ENCODE measurements around the gene ATG10.
"Not testable (repeated sequence)": the region's sequence is repeated elsewhere in the genome, so short reads cannot be mapped to it uniquely, and the experiment has no call there.

The ATG10 gene

GRCh38 chr5:81971712-81972491, at the start of gene ATG10:
Gene ATG10 (plus strand): TSS chr5:81972023. CDS start chr5:81987571, 15,548 bp downstream.
- in situ Hi-C loops (cut with MboI; ENCODE audit: low sequenced_read_pairs), result no loop called here
- DNase-seq (ENCODE audit: low spot score in 2 of 2), result peak; percentile 84 to 94
- H3K4me1 ChIP-seq, result peaks cover 16% of the 10 kb centered on the region
- H3K27me3 ChIP-seq (ENCODE audit: low read depth), result no peaks in the 10 kb centered on the region
- H3K36me3 ChIP-seq (replicated peaks), result no peaks in the 10 kb centered on the region
- no peaks in the 10 kb centered on the region for H3K9me3 ChIP-seq
- peak within 1 kb of the TSS; percentile 62 for H3K4me3 ChIP-seq

- in situ Hi-C loops (cut with MboI; ENCODE audit: low sequenced_read_pairs), result no loop called here
- Histone ChIP-seq H3K9me3 (no peaks in the 10 kb centered on the region), H3K36me3 (replicated peaks) (no peaks in the 10 kb centered on the region), H3K4me1 (no peaks in the 10 kb centered on the region), H3K27me3 (ENCODE audit: low read depth) (peaks cover 2% of the 10 kb centered on the region; the same call in 1 of the 2 replicates), H3K4me3 (no peak overlapping the region)
- no peak for DNase-seq (ENCODE audit: low spot score in 2 of 2)
Measured at GRCh38 chr5:81922854-81923279, 49.0 kb upstream of the ATG10 start.

- no peak for DNase-seq (ENCODE audit: low spot score in 2 of 2)
- in situ Hi-C loops (cut with MboI; ENCODE audit: low sequenced_read_pairs), result no loop called here
Measured at GRCh38 chr5:81924442-81924841, 47.4 kb upstream of the ATG10 start.

GRCh38 chr5:81925009-81925408, 46.8 kb upstream of the ATG10 start:
- no peak overlapping the region for H3K4me3 ChIP-seq
- no peaks in the 10 kb centered on the region; the same call in 1 of the 2 replicates for H3K27me3 ChIP-seq (ENCODE audit: low read depth)
- no peak for DNase-seq (ENCODE audit: low spot score in 2 of 2)
- H3K9me3 ChIP-seq, result no peaks in the 10 kb centered on the region; the same call in 1 of the 2 replicates
- no peaks in the 10 kb centered on the region for H3K36me3 ChIP-seq (replicated peaks)
- in situ Hi-C loops (cut with MboI; ENCODE audit: low sequenced_read_pairs), result no loop called here
- H3K4me1 ChIP-seq, result no peaks in the 10 kb centered on the region

More at GRCh38 chr5:81924442-81924841, 47.4 kb upstream of the ATG10 start:
- H3K4me1 ChIP-seq, result no peaks in the 10 kb centered on the region
- H3K27me3 ChIP-seq (ENCODE audit: low read depth), result peaks cover 1% of the 10 kb centered on the region; the same call in 1 of the 2 replicates
- H3K36me3 ChIP-seq (replicated peaks), result no peaks in the 10 kb centered on the region
- H3K9me3 ChIP-seq, result no peaks in the 10 kb centered on the region; the same call in 1 of the 2 replicates
- no peak overlapping the region for H3K4me3 ChIP-seq

- no peaks in the 10 kb centered on the region; the same call in 1 of the 2 replicates for H3K27me3 ChIP-seq (ENCODE audit: low read depth)
- no peaks in the 10 kb centered on the region; the same call in 1 of the 2 replicates for H3K9me3 ChIP-seq
- no peaks in the 10 kb centered on the region for H3K4me1 ChIP-seq
- no peak overlapping the region for H3K4me3 ChIP-seq
- no peaks in the 10 kb centered on the region for H3K36me3 ChIP-seq (replicated peaks)
- in situ Hi-C loops (cut with MboI; ENCODE audit: low sequenced_read_pairs), result no loop called here
- DNase-seq (ENCODE audit: low spot score in 2 of 2), result no peak
Measured at GRCh38 chr5:81925981-81926380, 45.8 kb upstream of the ATG10 start.

GRCh38 chr5:81936066-81936465, 35.8 kb upstream of the ATG10 start:
- Histone ChIP-seq H3K9me3 (0 out of 2 replicates have a peak, but pooled peaks cover 4% of the 10 kb centered on the region), H3K4me1 (no peaks in the 10 kb centered on the region), H3K4me3 (no peak overlapping the region), H3K27me3 (ENCODE audit: low read depth) (no peaks in the 10 kb centered on the region), H3K36me3 (replicated peaks) (no peaks in the 10 kb centered on the region)
- in situ Hi-C loops (cut with MboI; ENCODE audit: low sequenced_read_pairs), result no loop called here
- no peak for DNase-seq (ENCODE audit: low spot score in 2 of 2)

GRCh38 chr5:81936750-81937149, 35.1 kb upstream of the ATG10 start:
- Histone ChIP-seq H3K4me1 (no peaks in the 10 kb centered on the region), H3K9me3 (0 out of 2 replicates have a peak, but pooled peaks cover 4% of the 10 kb centered on the region), H3K36me3 (replicated peaks) (no peaks in the 10 kb centered on the region), H3K27me3 (ENCODE audit: low read depth) (no peaks in the 10 kb centered on the region), H3K4me3 (no peak overlapping the region)
- no peak for DNase-seq (ENCODE audit: low spot score in 2 of 2)
- in situ Hi-C loops (cut with MboI; ENCODE audit: low sequenced_read_pairs), result no loop called here

GRCh38 chr5:81942746-81943145, 29.1 kb upstream of the ATG10 start:
- Histone ChIP-seq H3K27me3 (ENCODE audit: low read depth) (no peaks in the 10 kb centered on the region), H3K36me3 (replicated peaks) (no peaks in the 10 kb centered on the region), H3K9me3 (peaks cover 4% of the 10 kb centered on the region; the same call in 1 of the 2 replicates), H3K4me3 (no peak overlapping the region), H3K4me1 (no peaks in the 10 kb centered on the region)
- DNase-seq (ENCODE audit: low spot score in 2 of 2), result no peak
- in situ Hi-C loops (cut with MboI; ENCODE audit: low sequenced_read_pairs), result no loop called here

GRCh38 chr5:81948349-81948748, 23.5 kb upstream of the ATG10 start:
- H3K4me1 ChIP-seq, result peaks cover 7% of the 10 kb centered on the region
- no peak for DNase-seq (ENCODE audit: low spot score in 2 of 2)
- no peak overlapping the region for H3K4me3 ChIP-seq
- in situ Hi-C loops (cut with MboI; ENCODE audit: low sequenced_read_pairs), result no loop called here
- no peaks in the 10 kb centered on the region for H3K27me3 ChIP-seq (ENCODE audit: low read depth)
- H3K36me3 ChIP-seq (replicated peaks), result no peaks in the 10 kb centered on the region
- no peaks in the 10 kb centered on the region for H3K9me3 ChIP-seq

- DNase-seq (ENCODE audit: low spot score in 2 of 2), result no peak
- H3K27me3 ChIP-seq (ENCODE audit: low read depth), result no peaks in the 10 kb centered on the region
- H3K4me3 ChIP-seq, result no peak overlapping the region
- in situ Hi-C loops (cut with MboI; ENCODE audit: low sequenced_read_pairs), result no loop called here
- H3K36me3 ChIP-seq (replicated peaks), result no peaks in the 10 kb centered on the region
- peaks cover 7% of the 10 kb centered on the region for H3K4me1 ChIP-seq
- no peaks in the 10 kb centered on the region for H3K9me3 ChIP-seq
Measured at GRCh38 chr5:81949462-81949861, 22.4 kb upstream of the ATG10 start.

GRCh38 chr5:81950996-81951395, 20.8 kb upstream of the ATG10 start:
- DNase-seq (ENCODE audit: low spot score in 2 of 2), result no peak
- in situ Hi-C loops (cut with MboI; ENCODE audit: low sequenced_read_pairs), result no loop called here
- no peak overlapping the region for H3K4me3 ChIP-seq
- H3K4me1 ChIP-seq, result peaks cover 7% of the 10 kb centered on the region
- no peaks in the 10 kb centered on the region for H3K36me3 ChIP-seq (replicated peaks)
- H3K27me3 ChIP-seq (ENCODE audit: low read depth), result no peaks in the 10 kb centered on the region
- H3K9me3 ChIP-seq, result no peaks in the 10 kb centered on the region

- H3K27me3 ChIP-seq (ENCODE audit: low read depth); H3K9me3 ChIP-seq; in situ Hi-C loops (cut with MboI; ENCODE audit: low sequenced_read_pairs); DNase-seq (ENCODE audit: low spot score in 2 of 2); H3K36me3 ChIP-seq (replicated peaks); H3K4me3 ChIP-seq; H3K4me1 ChIP-seq: not testable (repeated sequence)
Measured at GRCh38 chr5:81954796-81955195, 17.0 kb upstream of the ATG10 start.

- H3K36me3 ChIP-seq (replicated peaks); H3K4me1 ChIP-seq; H3K27me3 ChIP-seq (ENCODE audit: low read depth); H3K4me3 ChIP-seq; DNase-seq (ENCODE audit: low spot score in 2 of 2); H3K9me3 ChIP-seq; in situ Hi-C loops (cut with MboI; ENCODE audit: low sequenced_read_pairs): not testable (repeated sequence)
Measured at GRCh38 chr5:81958129-81958528, 13.7 kb upstream of the ATG10 start.

- H3K27me3 ChIP-seq (ENCODE audit: low read depth), result no peaks in the 10 kb centered on the region
- no peaks in the 10 kb centered on the region for H3K36me3 ChIP-seq (replicated peaks)
- no peak overlapping the region for H3K4me3 ChIP-seq
- H3K9me3 ChIP-seq, result no peaks in the 10 kb centered on the region
- in situ Hi-C loops (cut with MboI; ENCODE audit: low sequenced_read_pairs), result no loop called here
- no peak for DNase-seq (ENCODE audit: low spot score in 2 of 2)
- H3K4me1 ChIP-seq, result no peaks in the 10 kb centered on the region; the same call in 1 of the 2 replicates
Measured at GRCh38 chr5:81961651-81962440, 10.0 kb upstream of the ATG10 start.
